NCI-H345 (cell line): ENCODE data around the gene MSRB1.
"Not testable (repeated sequence)": the region's sequence is repeated elsewhere in the genome, so short reads cannot be mapped to it uniquely, and the experiment has no call there.

ENCODE experiments used
- DNase-seq: peaks from one replicate; lab custom pipeline; 2025; lab: John Stamatoyannopoulos, UW

MSRB1 gene

GRCh38 chr16:1978476-1979120 lies 35.6 kb upstream of the MSRB1 start:
- no peak for DNase-seq

DNA sequence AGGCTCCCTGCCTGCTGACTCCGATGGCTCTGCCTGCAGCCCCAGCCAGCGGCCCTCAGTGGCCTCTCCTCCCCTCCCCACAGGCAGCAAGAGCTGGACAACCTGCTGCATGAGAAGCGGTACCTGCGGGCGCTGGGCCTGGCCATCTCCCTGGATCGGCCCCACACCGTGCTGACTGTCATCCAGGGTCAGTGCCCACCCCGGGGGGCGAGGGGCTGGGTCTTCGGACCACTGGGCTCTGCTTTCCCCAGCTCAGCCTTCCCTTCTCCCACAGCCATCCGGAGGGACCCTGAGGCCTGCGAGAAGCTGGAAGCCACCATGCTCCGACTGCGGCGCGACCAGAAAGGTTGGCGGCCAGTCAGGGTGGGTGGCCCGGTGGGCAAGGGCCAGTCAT lies 34.9 kb upstream of the MSRB1 start:
- no peak for DNase-seq

- DNase-seq: no peak
Measured at GRCh38 chr16:1976951-1977874, 34.2 kb upstream of the MSRB1 start.

GRCh38 chr16:1976216-1976520 lies 33.2 kb upstream of the MSRB1 start:
- DNase-seq: no peak

- no peak for DNase-seq
Measured at GRCh38 chr16:1975432-1976215, 32.6 kb upstream of the MSRB1 start.

DNA sequence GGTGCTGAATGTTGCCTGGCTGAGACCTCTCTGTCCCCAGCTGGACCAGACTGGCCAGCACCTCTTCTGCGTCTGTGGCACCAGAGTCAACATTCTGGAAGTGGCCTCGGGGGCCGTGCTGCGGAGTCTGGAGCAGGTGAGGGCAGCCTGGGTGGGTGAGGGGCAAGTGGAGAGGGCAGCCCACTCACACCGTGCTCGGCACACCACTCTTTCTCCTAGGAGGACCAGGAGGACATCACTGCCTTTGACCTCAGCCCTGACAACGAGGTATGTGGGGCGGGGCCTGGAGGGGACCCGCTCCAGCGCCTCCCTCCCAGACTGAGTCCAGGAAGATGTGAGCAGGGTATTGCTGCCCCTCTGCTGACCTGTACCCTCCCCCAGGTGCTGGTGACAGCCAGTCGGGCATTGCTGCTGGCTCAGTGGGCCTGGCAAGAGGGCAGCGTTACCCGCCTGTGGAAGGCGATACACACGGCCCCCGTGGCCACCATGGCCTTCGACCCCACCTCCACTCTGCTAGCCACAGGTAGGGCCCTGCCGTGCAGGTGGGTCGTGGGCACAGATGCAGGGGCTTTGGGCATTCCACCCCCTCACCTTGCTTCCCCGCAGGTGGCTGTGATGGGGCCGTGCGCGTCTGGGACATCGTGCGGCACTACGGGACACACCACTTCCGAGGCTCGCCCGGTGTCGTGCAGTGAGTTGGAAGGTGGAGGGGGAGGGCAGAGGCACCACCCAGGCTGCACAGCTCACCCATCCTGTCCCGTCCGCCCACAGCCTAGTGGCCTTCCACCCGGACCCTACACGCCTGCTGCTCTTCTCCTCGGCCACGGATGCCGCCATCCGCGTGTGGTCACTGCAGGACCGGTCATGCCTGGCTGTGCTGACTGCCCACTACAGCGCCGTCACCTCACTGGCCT lies 31.4 kb upstream of the MSRB1 start:
- no peak for DNase-seq

GRCh38 chr16:1973461-1974156 lies 30.6 kb upstream of the MSRB1 start:
- no peak for DNase-seq

DNA sequence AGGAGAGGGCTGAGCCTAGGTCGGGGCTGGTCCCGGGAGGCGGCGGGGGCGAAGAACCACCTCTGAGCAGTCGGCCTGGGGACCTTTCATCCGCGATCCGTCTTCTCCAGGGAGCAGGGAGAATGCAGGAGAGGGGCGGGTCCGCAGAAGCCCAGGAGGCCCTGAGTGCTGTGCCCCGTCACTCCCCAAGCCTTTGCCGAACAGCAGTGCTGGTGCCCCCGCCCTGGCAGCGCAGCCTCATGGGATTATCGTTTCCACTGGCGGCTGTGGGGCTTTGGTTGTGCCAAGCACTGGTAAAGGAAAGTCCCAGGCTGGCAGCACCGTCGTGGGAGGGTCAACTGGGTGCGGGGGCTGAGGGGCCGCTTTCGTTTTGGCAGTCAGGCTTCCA lies 29.5 kb upstream of the MSRB1 start:
- no peak for DNase-seq

GRCh38 chr16:1971796-1972489 lies 28.9 kb upstream of the MSRB1 start, which contains the start of gene TBL3:
TSS of gene TBL3 (plus strand) at chr16:1972053. CDS start at chr16:1972165, 112 bp downstream.
- DNase-seq: peak; percentile 94

GRCh38 chr16:1968146-1968953 lies 25.4 kb upstream of the MSRB1 start:
- no peak for DNase-seq

GRCh38 chr16:1966460-1966859 lies 23.5 kb upstream of the MSRB1 start, which contains the start of gene RNF151:
TSS of gene RNF151 (plus strand) at chr16:1966856. CDS start at chr16:1966882, 26 bp downstream.
- DNase-seq: no peak

DNA sequence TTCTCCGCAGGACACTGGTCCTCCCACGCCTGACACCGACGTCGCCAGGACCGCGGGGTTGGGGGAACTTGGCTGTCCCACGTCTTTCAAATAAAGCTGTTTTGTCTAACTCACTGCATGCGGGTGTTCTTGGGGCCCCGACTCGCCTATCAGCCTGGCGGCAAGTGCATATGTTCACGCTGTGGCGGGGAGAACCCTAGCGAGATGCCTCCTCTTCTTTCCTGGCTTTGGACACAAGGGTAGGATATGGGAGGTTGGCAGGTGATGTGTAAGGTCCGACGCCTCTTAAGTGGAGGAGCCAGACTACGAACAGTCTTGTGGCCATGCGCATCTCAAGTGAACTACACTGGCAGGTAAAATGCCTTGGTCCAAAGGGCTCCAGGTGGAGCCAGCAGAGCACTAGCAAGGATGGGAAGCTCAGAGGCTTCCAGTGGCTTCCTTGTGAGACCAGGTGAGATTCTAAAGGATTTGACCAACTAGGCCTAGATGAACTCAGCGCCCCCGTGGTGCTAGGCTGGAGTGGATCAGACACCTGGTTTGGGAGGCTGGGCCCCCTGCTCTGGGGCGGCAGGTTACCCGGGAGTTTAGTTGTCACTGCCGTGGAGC lies 22.5 kb upstream of the MSRB1 start:
- no peak for DNase-seq

DNA sequence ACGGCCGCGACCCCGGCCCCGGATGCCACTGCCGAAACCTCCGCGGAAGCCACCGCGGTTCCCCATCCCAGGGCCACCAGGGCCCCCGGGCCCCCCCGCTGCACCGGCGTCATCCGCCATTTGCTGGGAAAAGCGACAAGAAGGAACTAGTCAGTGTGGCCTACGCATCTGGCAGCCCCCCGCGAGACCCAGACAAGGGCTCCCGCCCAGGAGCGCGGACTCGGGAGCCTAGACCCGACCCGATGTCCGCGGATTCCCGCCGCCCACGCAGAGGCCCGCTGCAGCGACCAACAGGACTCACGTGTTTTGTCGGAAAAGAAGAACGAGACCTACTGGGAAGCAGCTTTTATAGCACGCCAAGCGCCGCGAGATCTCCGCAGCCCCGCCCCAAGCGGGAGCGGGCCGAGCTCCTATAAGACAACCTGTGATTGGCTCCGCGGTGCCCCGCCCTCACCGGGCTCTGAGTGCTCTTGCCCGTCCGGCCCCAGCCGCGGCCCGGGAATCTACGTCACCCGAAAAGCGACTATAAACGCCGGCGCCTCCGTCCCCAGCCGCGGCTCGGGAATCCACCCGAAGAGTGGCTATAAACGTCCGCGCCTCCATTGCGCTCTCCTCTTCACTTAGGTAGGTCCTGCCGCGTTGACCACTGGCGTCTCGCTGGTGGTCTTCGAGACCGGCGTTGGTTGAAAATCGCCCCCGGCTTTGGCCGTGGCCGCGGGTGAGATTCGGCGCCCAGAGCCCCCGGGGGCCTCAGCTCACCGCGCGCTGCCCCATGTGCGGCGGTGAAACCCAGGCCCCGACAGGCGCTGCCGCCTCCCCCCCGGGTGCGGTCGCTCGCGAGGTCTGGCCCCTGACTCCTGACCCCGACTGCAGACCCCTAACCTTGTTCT lies 21.8 kb upstream of the MSRB1 start, which contains the start of gene RPS2:
RPS2 (minus strand) TSS at position 321 of the 890 bp plus-strand sequence; CDS start at position 120, 201 bp downstream.
- peak; percentile 99 for DNase-seq

DNA sequence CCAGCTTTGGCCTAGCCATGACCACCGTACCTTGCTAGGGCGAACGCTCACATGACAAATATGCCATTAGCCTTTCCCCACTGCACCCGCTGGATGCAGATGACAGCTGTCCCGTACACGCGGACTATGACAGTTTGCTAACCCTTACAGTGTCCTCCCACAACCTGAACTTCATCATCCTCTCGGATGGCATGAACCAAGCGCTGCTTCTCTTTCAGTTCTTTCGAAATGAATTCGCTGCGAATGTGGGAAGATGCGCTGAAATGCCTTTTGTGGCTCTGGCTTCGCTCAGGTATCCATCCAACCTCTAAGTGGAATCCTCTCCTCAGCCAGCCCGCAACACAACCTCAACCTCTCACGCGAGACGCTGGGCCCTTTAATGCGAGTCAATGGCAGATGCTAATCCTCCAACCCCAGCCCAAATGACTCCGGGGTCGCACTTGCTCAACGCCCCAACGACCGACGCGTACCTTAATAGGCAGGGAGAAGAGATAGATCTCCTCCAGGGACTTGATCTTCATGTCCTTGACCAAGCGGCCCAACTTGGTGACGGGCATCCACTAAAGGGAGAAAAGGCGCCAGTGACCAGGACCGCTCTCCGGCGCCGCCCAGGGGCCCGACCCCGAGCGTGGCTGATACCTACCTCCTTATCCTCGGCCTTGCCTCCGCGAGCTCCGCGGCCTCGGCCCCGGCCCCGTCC lies 21.0 kb upstream of the MSRB1 start:
- DNase-seq: no peak

- not testable (repeated sequence) for DNase-seq
Measured at GRCh38 chr16:1962161-1963153, 19.5 kb upstream of the MSRB1 start.

- DNase-seq: no peak
Measured at GRCh38 chr16:1961651-1962067, 18.7 kb upstream of the MSRB1 start.
